H1 (cell line): Measurements from ENCODE around the gene EXT2. TPM values are rescaled to one million over a fixed set of nuclear protein-coding genes. Genes with fewer than 3 reads are reported as not detected.

Experiments used
- CTCF ChIA-PET: fragments of 300-600 bp; sonication (Branson Sonifier 250); formaldehyde crosslinking; loops from one replicate; lab custom pipeline; 2021; ENCODE audit not compliant: partially characterized antibody; lab: Charles Lee
- POLR2A ChIA-PET: fragments of 300-600 bp; sonication (Branson Sonifier 250); formaldehyde crosslinking; loops from one replicate; lab custom pipeline; 2021; ENCODE audit warnings: inconsistent platforms; ENCODE audit not compliant: partially characterized antibody; lab: Charles Lee
- DNase-seq, 2 experiments: peaks; one replicate each; pipeline versions ENCODE4 v3.0.0 to v3.0.0-alpha.2; 2010 to 2022; ENCODE audit warnings: low spot score in 2 of 2, low read depth in 1 of 2, mixed read lengths in 1 of 2
- FAIRE-seq: peaks from 2 replicates; lab custom pipeline; 2011; peaks lifted over from hg19 to GRCh38; lab: Jason Lieb, UNC
- H2AFZ ChIP-seq: 2 replicates; pipeline ENCODE4 v1.8.1; 2012; ENCODE audit warnings: low read length, inconsistent platforms
- H2AK5ac ChIP-seq: 2 replicates; pipeline ENCODE4 v1.6.1; 2013; ENCODE audit warnings: low read depth, low read length
- H2BK120ac ChIP-seq: replicated peaks from 2 replicates; pipeline ENCODE3; 2013; ENCODE audit warnings: low read depth, low read length, inconsistent platforms
- H2BK12ac ChIP-seq: 2 replicates; pipeline ENCODE4 v1.6.1; 2013; ENCODE audit warnings: low read depth, low read length
- H2BK15ac ChIP-seq: 2 replicates; pipeline ENCODE4 v1.6.1; 2013; ENCODE audit warnings: low read length
- H2BK20ac ChIP-seq: 2 replicates; pipeline ENCODE4 v1.6.1; 2013; ENCODE audit warnings: low read length
- H2BK5ac ChIP-seq: 2 replicates; pipeline ENCODE4 v1.6.1; 2013; ENCODE audit warnings: low read depth, low read length
- H3K14ac ChIP-seq: 2 replicates; pipeline ENCODE4 v1.6.1; 2013; ENCODE audit warnings: inconsistent platforms; ENCODE audit not compliant: insufficient read length
- H3K18ac ChIP-seq: 2 replicates; pipeline ENCODE4 v1.6.1; 2013; ENCODE audit warnings: low read length; ENCODE audit errors: extremely low read depth
- H3K23ac ChIP-seq: 2 replicates; pipeline ENCODE4 v1.6.1; 2013; ENCODE audit warnings: inconsistent platforms; ENCODE audit not compliant: insufficient read length
- H3K23me2 ChIP-seq: 2 replicates; pipeline ENCODE4 v1.6.1; 2013; ENCODE audit warnings: low read depth, low read length
- H3K27ac ChIP-seq: 2 replicates; pipeline ENCODE4 v1.6.1; 2011; ENCODE audit warnings: low read depth, low read length, inconsistent platforms
- H3K27me3 ChIP-seq, 4 experiments: replicated peaks in 1 of 4; 1 replicate in 1 of 4; 2 replicates in 3 of 4; pipeline versions ENCODE4 v1.6.1 to v1.8.1; 2011 to 2013; ENCODE audit warnings: low read length in 3 of 4, mild to moderate bottlenecking in 3 of 4, inconsistent platforms in 2 of 4, mixed read lengths in 2 of 4, moderate library complexity in 1 of 4; ENCODE audit not compliant: control insufficient read depth in 3 of 4, insufficient read depth in 3 of 4; ENCODE audit errors: extremely low read depth in 1 of 4
- H3K36me3 ChIP-seq, 4 experiments: 2 replicates each; pipeline versions ENCODE4 v1.6.1 to v1.8.1; 2011 to 2013; ENCODE audit warnings: mild to moderate bottlenecking in 4 of 4, low read length in 3 of 4, moderate library complexity in 2 of 4, control low read depth in 1 of 4, inconsistent platforms in 1 of 4; ENCODE audit not compliant: insufficient read depth in 4 of 4, control insufficient read depth in 2 of 4
- H3K4ac ChIP-seq: replicated peaks from 2 replicates; pipeline ENCODE3; 2013; ENCODE audit warnings: low read length, low read depth, mixed read lengths, inconsistent platforms; ENCODE audit not compliant: insufficient read length
- H3K4me1 ChIP-seq, 4 experiments: replicated peaks in 1 of 4; 1 replicate in 1 of 4; 2 replicates in 3 of 4; pipeline versions ENCODE4 v1.6.1 to v1.8.1; 2011 to 2013; ENCODE audit warnings: low read length in 3 of 4, inconsistent platforms in 2 of 4, mixed read lengths in 1 of 4; ENCODE audit not compliant: insufficient read depth in 4 of 4, control insufficient read depth in 3 of 4
- H3K4me2 ChIP-seq, 2 experiments: 2 replicates each; pipeline versions ENCODE4 v1.6.1 to v1.8.1; 2011 to 2013; ENCODE audit warnings: low read depth in 2 of 2, low read length in 2 of 2, control low read depth in 1 of 2, inconsistent platforms in 1 of 2, mild to moderate bottlenecking in 1 of 2; ENCODE audit not compliant: insufficient read depth in 1 of 2
- H3K4me3 ChIP-seq, 4 experiments: fragments of 200-600, 300-600 bp in 1 of 4; sonication (generic), shearing (Covaris generic), sonication (Bioruptor Twin) in 1 of 4; 2 replicates each; pipeline versions ENCODE4 v1.5.1 to v1.8.1; 2011 to 2016; ENCODE audit warnings: low read length in 4 of 4, low read depth in 3 of 4, control low read depth in 2 of 4, inconsistent platforms in 2 of 4, mild to moderate bottlenecking in 2 of 4, mixed read lengths in 1 of 4, moderate library complexity in 1 of 4; ENCODE audit not compliant: insufficient read depth in 2 of 4; ENCODE audit errors: extremely low read depth in 1 of 4
- H3K56ac ChIP-seq: replicated peaks from 2 replicates; pipeline ENCODE3; 2013; ENCODE audit warnings: low read depth, mild to moderate bottlenecking, mixed read lengths, low read length, inconsistent platforms; ENCODE audit not compliant: insufficient read length
- H3K79me1 ChIP-seq: 2 replicates; pipeline ENCODE4 v1.6.1; 2013; ENCODE audit warnings: low read depth, low read length, control low read depth
- H3K79me2 ChIP-seq, 2 experiments: 2 replicates each; pipeline versions ENCODE4 v1.6.1 to v1.8.1; 2012 to 2013; ENCODE audit warnings: low read length in 2 of 2, mild to moderate bottlenecking in 2 of 2, inconsistent platforms in 1 of 2; ENCODE audit not compliant: insufficient read depth in 2 of 2, control insufficient read depth in 1 of 2
- H3K9ac ChIP-seq, 4 experiments: replicated peaks in 1 of 4; 1 replicate in 1 of 4; 2 replicates in 3 of 4; pipeline versions ENCODE4 v1.6.1 to v1.8.1; 2011 to 2013; ENCODE audit warnings: low read depth in 3 of 4, low read length in 3 of 4, control low read depth in 2 of 4, mild to moderate bottlenecking in 2 of 4, moderate library complexity in 2 of 4, inconsistent platforms in 1 of 4; ENCODE audit errors: extremely low read depth in 1 of 4
- H3K9me3 ChIP-seq, 2 experiments: 2 replicates each; pipeline versions ENCODE4 v1.6.1 to v1.8.1; 2012 to 2013; ENCODE audit warnings: mild to moderate bottlenecking in 2 of 2, moderate library complexity in 2 of 2, control low read depth in 1 of 2, inconsistent platforms in 1 of 2, low read depth in 1 of 2, low read length in 1 of 2, mixed read lengths in 1 of 2; ENCODE audit not compliant: insufficient read depth in 2 of 2
- H4K20me1 ChIP-seq, 2 experiments: replicated peaks in 1 of 2; 2 replicates each; pipeline versions ENCODE3 to v1.8.1; 2011 to 2013; ENCODE audit warnings: inconsistent platforms in 2 of 2, low read length in 2 of 2, mild to moderate bottlenecking in 1 of 2; ENCODE audit not compliant: insufficient read depth in 2 of 2, control insufficient read depth in 1 of 2
- H4K5ac ChIP-seq: 2 replicates; pipeline ENCODE4 v1.6.1; 2013; ENCODE audit warnings: low read length, low read depth, mixed read lengths, inconsistent platforms; ENCODE audit not compliant: insufficient read length
- H4K8ac ChIP-seq: 2 replicates; pipeline ENCODE4 v1.8.0; 2013; ENCODE audit warnings: mild to moderate bottlenecking, moderate library complexity, low read length, inconsistent platforms; ENCODE audit not compliant: insufficient read depth; ENCODE audit errors: extremely low read depth
- H4K91ac ChIP-seq: replicated peaks from 2 replicates; pipeline ENCODE3; 2013; ENCODE audit warnings: low read length, mixed read lengths, inconsistent platforms; ENCODE audit not compliant: insufficient read length
- SP1 ChIP-seq: IDR thresholded peaks from 2 replicates; pipeline ENCODE4 v1.6.1; 2011; ENCODE audit warnings: low read depth, low read length
- SUZ12 ChIP-seq: fragments of 200-600 bp; sonication (generic); IDR thresholded peaks from 2 replicates; pipeline ENCODE4 v1.6.1; 2012; ENCODE audit warnings: mild to moderate bottlenecking, inconsistent platforms, low read length, moderate library complexity, mixed read lengths
- WGBS, 2 experiments: shearing (Covaris generic) in 1 of 2; methylation state at CpG; one replicate each; pipeline versions ENCODE4 v1.1.6 to v1.1.7; 2013 to 2015; ENCODE audit warnings: low lambda C conversion rate in 2 of 2, mixed read lengths in 2 of 2, inconsistent platforms in 1 of 2, low coverage in 1 of 2, missing lambda C conversion rate in 1 of 2; ENCODE audit not compliant: insufficient replicate concordance in 2 of 2, insufficient coverage in 1 of 2, insufficient read length in 1 of 2; ENCODE audit errors: extremely low coverage in 1 of 2, missing lambda C conversion rate in 1 of 2; 5-methylcytosine and 5-hydroxymethylcytosine counted together
- polyA plus RNA-seq, 7 experiments: library from polyadenylated mRNA; depleted of rRNA in 3 of 7; stranded (reverse) in 5 of 7; unstranded in 2 of 7; fragments of >200 nt in 5 of 7; fragments of 200-250 nt in 2 of 7; gene quantifications; 1 replicate in 5 of 7; 2 replicates in 1 of 7; 4 replicates in 1 of 7; pipeline versions ENCODE4 v1.2.1 to v1.2.3, GENCODE V29; 2011 to 2013; ENCODE audit warnings: missing spikeins in 2 of 7, mixed read lengths in 2 of 7
- total RNA-seq: library from RNA; stranded (reverse); fragmentation: NEBNext Ultra II Directional; extraction: Animal tissue kit (Norgen Biotek cat#: 25700); gene quantifications from 2 replicates; pipeline ENCODE4 v1.2.1, GENCODE V29; 2021

Gene EXT2
- total and polyA plus RNA-seq, 2 of the 8 experiments (the other 6 are each of a cell fraction or from before 2014, with no cell fraction given), result 29.8 to 42.8 TPM

DNA sequence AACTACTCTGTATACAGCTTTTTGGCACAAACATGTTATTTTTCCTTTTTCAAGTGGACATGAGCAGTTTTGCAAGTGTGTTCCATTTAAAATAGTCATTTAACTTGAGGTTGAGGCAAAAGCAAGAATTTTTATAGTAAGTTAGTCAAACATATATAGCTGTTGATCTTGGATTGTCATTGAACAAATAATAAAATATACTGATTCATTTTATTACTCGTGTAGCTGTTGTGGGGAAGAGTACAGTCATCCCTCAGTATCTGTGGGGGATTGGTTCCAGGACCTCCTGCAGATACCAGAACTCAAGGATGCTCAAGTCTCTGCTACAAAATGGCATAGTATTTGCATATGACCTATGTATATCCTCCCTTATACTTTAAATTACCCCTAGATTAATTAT, 45.3 kb downstream of the EXT2 start:
- no peak overlapping the region for H3K4me3 ChIP-seq
- no peak for FAIRE-seq
- H3K79me1 ChIP-seq, result no peaks in the 10 kb centered on the region
- H3K18ac ChIP-seq, result no peak overlapping the region
- no peak overlapping the region for H4K5ac ChIP-seq
- no peak overlapping the region for H3K14ac ChIP-seq
- H3K4me1 ChIP-seq, result no peaks in the 10 kb centered on the region
- H2BK15ac ChIP-seq, result no peak overlapping the region
- ChIA-PET CTCF (interaction anchor here (0.8 to 1.6 kb wide), 2 partner anchors 9 to 145 kb away, joined by 3 to 8 read pairs; no protein-coding TSS in a partner anchor), POLR2A (no interaction called here)
- no peak overlapping the region for H2BK120ac ChIP-seq
- H4K8ac ChIP-seq, result no peak overlapping the region
- H3K9ac ChIP-seq, result no peak overlapping the region
- no peak overlapping the region for H3K27ac ChIP-seq
- 38% methylated on average over 1 of the region's 1 CpG; no CpG with 5 or more reads in 1 of the 2 experiments for WGBS, 2 experiments
- no peaks in the 10 kb centered on the region for H3K27me3 ChIP-seq
- H3K4ac ChIP-seq, result no peak overlapping the region
- H3K79me2 ChIP-seq, result no peaks in the 10 kb centered on the region
- H2BK12ac ChIP-seq, result no peak overlapping the region
- no peak overlapping the region for H4K91ac ChIP-seq
- no peak overlapping the region for H2BK20ac ChIP-seq
- H3K4me2 ChIP-seq, result no peak overlapping the region
- H3K23ac ChIP-seq, result no peak overlapping the region
- H4K20me1 ChIP-seq, result no peaks in the 10 kb centered on the region
- H3K23me2 ChIP-seq, result no peaks in the 10 kb centered on the region
- no peak overlapping the region for H2AK5ac ChIP-seq
- H3K36me3 ChIP-seq, result no peaks in the 10 kb centered on the region
- DNase-seq, result no peak
- no peak overlapping the region for H3K56ac ChIP-seq
- H3K9me3 ChIP-seq, result no peaks in the 10 kb centered on the region
- no peak overlapping the region for H2AFZ ChIP-seq
- no peak overlapping the region for H2BK5ac ChIP-seq
- TF ChIP-seq SP1, result no peak
- TF ChIP-seq SUZ12, result no peak
